Vagina (tissue), 2 donors: ENCODE results near the gene NSD2. TPM values are rescaled to one million over a fixed set of nuclear protein-coding genes. Genes with fewer than 3 reads are reported as not detected.

Experiments used
- DNase-seq, 2 donors: peaks; one replicate each; pipeline ENCODE4 v3.0.0-alpha.2; 2017; ENCODE audit errors: extremely low spot score in 2 of 2
- H3K27ac ChIP-seq: fragments of 200-600 bp; sonication (generic); one replicate; pipeline ENCODE4 v1.5.1; 2019
- H3K27me3 ChIP-seq: fragments of 200-600 bp; sonication (generic); one replicate; pipeline ENCODE4 v1.5.1; 2019
- H3K36me3 ChIP-seq, 2 donors: fragments of 200-600 bp; sonication (generic); one replicate each; pipeline ENCODE4 v1.5.1; 2017 to 2019
- H3K4me1 ChIP-seq: fragments of 200-600 bp; sonication (generic); one replicate; pipeline ENCODE4 v1.5.1; 2019
- H3K4me3 ChIP-seq, 2 donors: fragments of 200-600 bp; sonication (generic); 1 replicate in 1 of 2; 2 replicates in 1 of 2; pipeline ENCODE4 v1.5.1; 2016 to 2019
- H3K9me3 ChIP-seq: fragments of 200-600 bp; sonication (generic); one replicate; pipeline ENCODE4 v1.5.1; 2019
- CTCF ChIP-seq, 3 experiments: fragments of 450-650 bp in 2 of 3; fragments of 200-600 bp in 1 of 3; sonication (generic) in 1 of 3; IDR thresholded peaks; one replicate each; pipeline ENCODE4 v1.5.1; 2017 to 2019; ENCODE audit warnings: antibody characterized with exemption in 3 of 3, mild to moderate bottlenecking in 2 of 3, moderate library complexity in 2 of 3
- POLR2A ChIP-seq, 2 donors: fragments of 450-650 bp; IDR thresholded peaks; one replicate each; pipeline ENCODE4 v1.6.1; 2017; ENCODE audit warnings: antibody characterized with exemption in 2 of 2, mild to moderate bottlenecking in 2 of 2, moderate library complexity in 2 of 2
- POLR2AphosphoS5 ChIP-seq, 2 donors: sonication (generic); formaldehyde crosslinking; IDR thresholded peaks; one replicate each; pipeline ENCODE4 v1.9.0; 2017; ENCODE audit warnings: antibody characterized with exemption in 2 of 2, mild to moderate bottlenecking in 2 of 2, low read depth in 1 of 2; ENCODE audit not compliant: insufficient read depth in 1 of 2
- intact Hi-C: fragments of 100-400 bp; cut with DNase I; formaldehyde crosslinking; loops from one replicate; pipeline ENCODE4 v1.15.1; 2023
- total RNA-seq: library from RNA; depleted of rRNA; stranded (reverse); fragments of >200 nt; gene quantifications from one replicate; pipeline ENCODE4 v1.2.3, GENCODE V29; 2016

Gene NSD2
- total RNA-seq, 1 donor from 2014 or later: 38.5 TPM

GRCh38 chr4:1852904-1853623, 18.1 kb upstream of the NSD2 start:
- no peak for TF ChIP-seq POLR2AphosphoS5 (IDR thresholded peaks at IDR 0.05; ENCODE audit: insufficient read depth in 1 of 2, low read depth in 1 of 2)
- no peak for TF ChIP-seq POLR2A (IDR thresholded peaks at IDR 0.05)
- no peak for TF ChIP-seq CTCF (IDR thresholded peaks at IDR 0.05)
- peaks cover 56% of the 10 kb centered on the region for H3K4me1 ChIP-seq
- no peak for DNase-seq
- intact Hi-C loops: no loop called here
- no peak overlapping the region for H3K27ac ChIP-seq
- no peaks in the 10 kb centered on the region for H3K27me3 ChIP-seq
- H3K9me3 ChIP-seq: no peaks in the 10 kb centered on the region
- H3K36me3 ChIP-seq: no peaks in the 10 kb centered on the region
- no peak overlapping the region for H3K4me3 ChIP-seq

- Histone ChIP-seq H3K4me3 (peak overlapping the region; percentile 75 to 93), H3K27ac (no peak overlapping the region), H3K27me3 (no peaks in the 10 kb centered on the region), H3K36me3 (no peaks in the 10 kb centered on the region), H3K9me3 (no peaks in the 10 kb centered on the region), H3K4me1 (peaks cover 56% of the 10 kb centered on the region)
- no peak for TF ChIP-seq POLR2AphosphoS5 (IDR thresholded peaks at IDR 0.05; ENCODE audit: insufficient read depth in 1 of 2, low read depth in 1 of 2)
- TF ChIP-seq CTCF (IDR thresholded peaks at IDR 0.05): no peak
- TF ChIP-seq POLR2A (IDR thresholded peaks at IDR 0.05): no peak
- DNase-seq: no peak
- intact Hi-C loops: no loop called here
Observed at GRCh38 chr4:1854752-1855151, 16.4 kb upstream of the NSD2 start.

- Histone ChIP-seq H3K27ac (peak overlapping the region; percentile 66), H3K27me3 (no peaks in the 10 kb centered on the region), H3K4me3 (peak overlapping the region; percentile 75 to 93), H3K4me1 (peaks cover 56% of the 10 kb centered on the region), H3K36me3 (no peaks in the 10 kb centered on the region), H3K9me3 (no peaks in the 10 kb centered on the region)
- intact Hi-C loops: no loop called here
- DNase-seq: no peak
- TF ChIP-seq POLR2AphosphoS5 (IDR thresholded peaks at IDR 0.05; ENCODE audit: insufficient read depth in 1 of 2, low read depth in 1 of 2) (no peak), POLR2A (IDR thresholded peaks at IDR 0.05) (no peak), CTCF (IDR thresholded peaks at IDR 0.05) (no peak)
Observed at GRCh38 chr4:1855333-1856070, 15.7 kb upstream of the NSD2 start.

GRCh38 chr4:1856071-1856942, 14.9 kb upstream of the NSD2 start, which contains the start of gene LETM1:
TSS of gene LETM1 (minus strand) at chr4:1856156. CDS start at chr4:1855950, 206 bp downstream.
- TF ChIP-seq CTCF (IDR thresholded peaks at IDR 0.05) (peak in 1 of 3 experiments; percentile 11), POLR2AphosphoS5 (IDR thresholded peaks at IDR 0.05; ENCODE audit: insufficient read depth in 1 of 2, low read depth in 1 of 2) (peak; percentile 77 to 82), POLR2A (IDR thresholded peaks at IDR 0.05) (no peak)
- intact Hi-C loops: no loop called here
- H3K4me1 ChIP-seq: peaks cover 51% of the 10 kb centered on the region
- H3K36me3 ChIP-seq: no peaks in the 10 kb centered on the region
- DNase-seq: peak in 1 of 2 donors; percentile 94
- H3K27ac ChIP-seq: peak within 1 kb of the TSS; percentile 66
- H3K27me3 ChIP-seq: no peaks in the 10 kb centered on the region
- H3K4me3 ChIP-seq: peak within 1 kb of the TSS; percentile 75 to 93
- no peaks in the 10 kb centered on the region for H3K9me3 ChIP-seq
